KMS-11 (cell line): ENCODE data around the gene GALK1.

ENCODE experiments used
- H2AFZ ChIP-seq: fragments of 200-600 bp; sonication (generic); 2 replicates; pipeline ENCODE4 v1.6.1; 2016; ENCODE audit warnings: antibody characterized with exemption, mixed run types, low read depth
- H3K27ac ChIP-seq: fragments of 200-600 bp; sonication (generic); 2 replicates; pipeline ENCODE4 v1.6.1; 2016; ENCODE audit warnings: mild to moderate bottlenecking, mixed run types
- H3K27me3 ChIP-seq: fragments of 200-600 bp; sonication (generic); 2 replicates; pipeline ENCODE4 v1.6.1; 2017; ENCODE audit warnings: mild to moderate bottlenecking, low read depth, mixed run types, moderate library complexity; ENCODE audit not compliant: insufficient read depth
- H3K36me3 ChIP-seq: fragments of 200-600 bp; sonication (generic); 2 replicates; pipeline ENCODE4 v1.6.1; 2017; ENCODE audit warnings: mild to moderate bottlenecking, mixed run types; ENCODE audit not compliant: insufficient read depth
- H3K4me1 ChIP-seq: fragments of 200-600 bp; sonication (generic); 2 replicates; pipeline ENCODE4 v1.6.1; 2016; ENCODE audit warnings: mild to moderate bottlenecking, low read depth, mixed run types; ENCODE audit not compliant: poor library complexity, severe bottlenecking
- H3K4me2 ChIP-seq: fragments of 200-600 bp; sonication (generic); 2 replicates; pipeline ENCODE4 v1.7.0; 2016; ENCODE audit warnings: mild to moderate bottlenecking, mixed run types
- H3K4me3 ChIP-seq: fragments of 200-600 bp; sonication (generic); IDR thresholded peaks from 2 replicates; pipeline ENCODE4 v1.6.1; 2017; ENCODE audit warnings: low read depth, low read length, mixed read lengths; ENCODE audit not compliant: insufficient read depth
- H3K79me2 ChIP-seq: fragments of 200-600 bp; sonication (generic); 2 replicates; pipeline ENCODE4 v1.6.1; 2016; ENCODE audit warnings: low read depth, mixed run types; ENCODE audit not compliant: insufficient read depth
- H3K9ac ChIP-seq: fragments of 200-600 bp; sonication (generic); 2 replicates; pipeline ENCODE4 v1.6.1; 2016; ENCODE audit warnings: mild to moderate bottlenecking, mixed run types
- H4K20me1 ChIP-seq: fragments of 200-600 bp; sonication (generic); 2 replicates; pipeline ENCODE4 v1.6.1; 2016; ENCODE audit warnings: mild to moderate bottlenecking, mixed run types; ENCODE audit not compliant: insufficient read depth
- TF ChIP-seq, protein P1 (sequence below): fragments of 200-600 bp; sonication (generic); conservative IDR thresholded peaks from 2 replicates; pipeline ENCODE4 v1.6.1; 2017; ENCODE audit warnings: low read depth, mild to moderate bottlenecking, antibody characterized with exemption, low read length, moderate library complexity, mixed read lengths

Gene GALK1

DNA sequence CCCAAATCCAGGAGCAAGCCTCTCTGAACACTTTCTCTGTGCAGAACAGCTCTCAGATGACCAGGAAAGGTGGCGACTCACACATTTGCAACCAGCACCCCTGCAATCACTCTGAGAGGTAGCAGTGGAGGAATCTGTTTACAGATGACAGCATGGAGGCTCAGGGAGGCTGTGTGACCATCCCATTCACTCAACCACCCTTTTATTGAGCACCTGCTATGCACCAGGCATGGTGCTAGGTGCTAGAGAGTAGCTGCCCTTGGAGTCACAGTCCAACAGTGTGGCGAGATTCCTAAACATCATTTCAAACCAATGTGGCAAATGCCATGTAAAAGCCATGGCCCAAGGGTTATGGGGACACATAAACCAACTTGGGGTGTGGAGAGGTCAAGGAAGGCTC lies 45.3 kb downstream of the GALK1 start:
- Histone ChIP-seq H3K27me3 (peaks cover 66% of the 10 kb centered on the region), H3K9ac (no peak overlapping the region), H2AFZ (no peak overlapping the region), H3K79me2 (no peaks in the 10 kb centered on the region), H3K4me2 (no peak overlapping the region), H4K20me1 (no peaks in the 10 kb centered on the region), H3K27ac (no peak overlapping the region), H3K4me1 (peaks cover 4% of the 10 kb centered on the region), H3K4me3 (no peak overlapping the region), H3K36me3 (no peaks in the 10 kb centered on the region)
- TF ChIP-seq, protein P1, sequence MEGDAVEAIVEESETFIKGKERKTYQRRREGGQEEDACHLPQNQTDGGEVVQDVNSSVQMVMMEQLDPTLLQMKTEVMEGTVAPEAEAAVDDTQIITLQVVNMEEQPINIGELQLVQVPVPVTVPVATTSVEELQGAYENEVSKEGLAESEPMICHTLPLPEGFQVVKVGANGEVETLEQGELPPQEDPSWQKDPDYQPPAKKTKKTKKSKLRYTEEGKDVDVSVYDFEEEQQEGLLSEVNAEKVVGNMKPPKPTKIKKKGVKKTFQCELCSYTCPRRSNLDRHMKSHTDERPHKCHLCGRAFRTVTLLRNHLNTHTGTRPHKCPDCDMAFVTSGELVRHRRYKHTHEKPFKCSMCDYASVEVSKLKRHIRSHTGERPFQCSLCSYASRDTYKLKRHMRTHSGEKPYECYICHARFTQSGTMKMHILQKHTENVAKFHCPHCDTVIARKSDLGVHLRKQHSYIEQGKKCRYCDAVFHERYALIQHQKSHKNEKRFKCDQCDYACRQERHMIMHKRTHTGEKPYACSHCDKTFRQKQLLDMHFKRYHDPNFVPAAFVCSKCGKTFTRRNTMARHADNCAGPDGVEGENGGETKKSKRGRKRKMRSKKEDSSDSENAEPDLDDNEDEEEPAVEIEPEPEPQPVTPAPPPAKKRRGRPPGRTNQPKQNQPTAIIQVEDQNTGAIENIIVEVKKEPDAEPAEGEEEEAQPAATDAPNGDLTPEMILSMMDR: no peak

DNA sequence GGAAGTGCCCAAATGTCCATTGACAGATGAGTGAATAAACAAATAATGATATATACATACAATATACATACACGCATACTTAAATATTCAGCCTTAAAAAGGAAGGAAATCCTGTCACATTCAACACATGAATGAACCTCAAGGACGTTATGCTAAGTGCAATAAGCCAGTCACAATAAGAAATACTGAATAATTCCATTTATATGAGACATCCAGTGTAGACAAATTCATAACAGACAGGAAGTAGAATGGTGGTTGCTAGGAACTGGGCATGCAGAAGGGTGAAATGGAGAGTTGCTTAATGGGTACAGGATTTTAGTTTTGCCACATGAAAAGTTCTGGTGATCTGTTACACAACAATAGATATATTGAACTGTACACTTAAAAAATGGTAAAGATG lies 52.5 kb downstream of the GALK1 start:
- Histone ChIP-seq H3K79me2 (no peaks in the 10 kb centered on the region), H3K27ac (no peak overlapping the region), H3K4me3 (no peak overlapping the region), H3K4me2 (no peak overlapping the region), H3K36me3 (no peaks in the 10 kb centered on the region), H3K4me1 (no peaks in the 10 kb centered on the region), H4K20me1 (no peaks in the 10 kb centered on the region), H2AFZ (no peak overlapping the region), H3K27me3 (peaks cover 52% of the 10 kb centered on the region), H3K9ac (no peak overlapping the region)
- TF ChIP-seq, protein P1: no peak
